ENCODE data around the gene HHIP.

GRCh38 chr4:144696376-144696775 lies 50.4 kb downstream of the HHIP start:
- TF ChIP-seq, protein P1, sequence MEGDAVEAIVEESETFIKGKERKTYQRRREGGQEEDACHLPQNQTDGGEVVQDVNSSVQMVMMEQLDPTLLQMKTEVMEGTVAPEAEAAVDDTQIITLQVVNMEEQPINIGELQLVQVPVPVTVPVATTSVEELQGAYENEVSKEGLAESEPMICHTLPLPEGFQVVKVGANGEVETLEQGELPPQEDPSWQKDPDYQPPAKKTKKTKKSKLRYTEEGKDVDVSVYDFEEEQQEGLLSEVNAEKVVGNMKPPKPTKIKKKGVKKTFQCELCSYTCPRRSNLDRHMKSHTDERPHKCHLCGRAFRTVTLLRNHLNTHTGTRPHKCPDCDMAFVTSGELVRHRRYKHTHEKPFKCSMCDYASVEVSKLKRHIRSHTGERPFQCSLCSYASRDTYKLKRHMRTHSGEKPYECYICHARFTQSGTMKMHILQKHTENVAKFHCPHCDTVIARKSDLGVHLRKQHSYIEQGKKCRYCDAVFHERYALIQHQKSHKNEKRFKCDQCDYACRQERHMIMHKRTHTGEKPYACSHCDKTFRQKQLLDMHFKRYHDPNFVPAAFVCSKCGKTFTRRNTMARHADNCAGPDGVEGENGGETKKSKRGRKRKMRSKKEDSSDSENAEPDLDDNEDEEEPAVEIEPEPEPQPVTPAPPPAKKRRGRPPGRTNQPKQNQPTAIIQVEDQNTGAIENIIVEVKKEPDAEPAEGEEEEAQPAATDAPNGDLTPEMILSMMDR (IDR thresholded peaks at IDR 0.05 in 2 of 3, conservative IDR thresholded peaks at IDR 0.05 in 1 of 3; ENCODE audit: insufficient read depth in 2 of 3, low read depth in 1 of 3, low read length in 3 of 3), result no peak
- TF ChIP-seq SIN3A (IDR thresholded peaks at IDR 0.05; ENCODE audit: borderline replicate concordance in 2 of 2, control insufficient read depth in 1 of 2, low read depth in 2 of 2, low read length in 2 of 2), result no peak
- no peak for TF ChIP-seq BRCA1 (IDR thresholded peaks at IDR 0.05)
- no peak for TF ChIP-seq BRCA1 (CRISPR knock-in tag; IDR thresholded peaks at IDR 0.05)
- TF ChIP-seq, protein P2, sequence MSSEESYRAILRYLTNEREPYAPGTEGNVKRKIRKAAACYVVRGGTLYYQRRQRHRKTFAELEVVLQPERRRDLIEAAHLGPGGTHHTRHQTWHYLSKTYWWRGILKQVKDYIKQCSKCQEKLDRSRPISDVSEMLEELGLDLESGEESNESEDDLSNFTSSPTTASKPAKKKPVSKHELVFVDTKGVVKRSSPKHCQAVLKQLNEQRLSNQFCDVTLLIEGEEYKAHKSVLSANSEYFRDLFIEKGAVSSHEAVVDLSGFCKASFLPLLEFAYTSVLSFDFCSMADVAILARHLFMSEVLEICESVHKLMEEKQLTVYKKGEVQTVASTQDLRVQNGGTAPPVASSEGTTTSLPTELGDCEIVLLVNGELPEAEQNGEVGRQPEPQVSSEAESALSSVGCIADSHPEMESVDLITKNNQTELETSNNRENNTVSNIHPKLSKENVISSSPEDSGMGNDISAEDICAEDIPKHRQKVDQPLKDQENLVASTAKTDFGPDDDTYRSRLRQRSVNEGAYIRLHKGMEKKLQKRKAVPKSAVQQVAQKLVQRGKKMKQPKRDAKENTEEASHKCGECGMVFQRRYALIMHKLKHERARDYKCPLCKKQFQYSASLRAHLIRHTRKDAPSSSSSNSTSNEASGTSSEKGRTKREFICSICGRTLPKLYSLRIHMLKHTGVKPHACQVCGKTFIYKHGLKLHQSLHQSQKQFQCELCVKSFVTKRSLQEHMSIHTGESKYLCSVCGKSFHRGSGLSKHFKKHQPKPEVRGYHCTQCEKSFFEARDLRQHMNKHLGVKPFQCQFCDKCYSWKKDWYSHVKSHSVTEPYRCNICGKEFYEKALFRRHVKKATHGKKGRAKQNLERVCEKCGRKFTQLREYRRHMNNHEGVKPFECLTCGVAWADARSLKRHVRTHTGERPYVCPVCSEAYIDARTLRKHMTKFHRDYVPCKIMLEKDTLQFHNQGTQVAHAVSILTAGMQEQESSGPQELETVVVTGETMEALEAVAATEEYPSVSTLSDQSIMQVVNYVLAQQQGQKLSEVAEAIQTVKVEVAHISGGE (CRISPR knock-in tag; IDR thresholded peaks at IDR 0.05), result no peak
- TF ChIP-seq, protein P3, sequence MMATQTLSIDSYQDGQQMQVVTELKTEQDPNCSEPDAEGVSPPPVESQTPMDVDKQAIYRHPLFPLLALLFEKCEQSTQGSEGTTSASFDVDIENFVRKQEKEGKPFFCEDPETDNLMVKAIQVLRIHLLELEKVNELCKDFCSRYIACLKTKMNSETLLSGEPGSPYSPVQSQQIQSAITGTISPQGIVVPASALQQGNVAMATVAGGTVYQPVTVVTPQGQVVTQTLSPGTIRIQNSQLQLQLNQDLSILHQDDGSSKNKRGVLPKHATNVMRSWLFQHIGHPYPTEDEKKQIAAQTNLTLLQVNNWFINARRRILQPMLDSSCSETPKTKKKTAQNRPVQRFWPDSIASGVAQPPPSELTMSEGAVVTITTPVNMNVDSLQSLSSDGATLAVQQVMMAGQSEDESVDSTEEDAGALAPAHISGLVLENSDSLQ (IDR thresholded peaks at IDR 0.05), result no peak
- TF ChIP-seq ZNF174 (CRISPR knock-in tag; IDR thresholded peaks at IDR 0.05), result no peak
